HepG2 (cell line): Measurements from ENCODE around the gene ACOXL. TPM values are rescaled to one million over a fixed set of nuclear protein-coding genes. Genes with fewer than 3 reads are reported as not detected.

Source experiments
- ATAC-seq: fragments of 200-7000 bp; cut with Tn5 transposase; 3 replicates; pipeline ENCODE4 v1.9.1; 2020; ENCODE audit warnings: mild to moderate bottlenecking, moderate library complexity
- BruUV-seq: library from RNA; stranded (reverse); fragments of 400-500 nt; replicated peaks from 2 replicates; lab custom pipeline; 2021; lab: Mats Ljungman, UMichigan
- CTCF ChIA-PET: fragments of 300-600 bp; formaldehyde crosslinking; extraction: SDS; loops from one replicate; lab custom pipeline; 2021; ENCODE audit warnings: low total read pairs, inconsistent platforms, low intra/inter-chr PET ratio; lab: Yijun Ruan, JAX
- POLR2A ChIA-PET: fragments of 350-600 bp; sonication (Branson Sonifier 250); formaldehyde crosslinking; loops from one replicate; lab custom pipeline; 2020; ENCODE audit warnings: antibody characterized with exemption, inconsistent platforms; lab: Yijun Ruan, JAX
- DNase-seq: peaks from one replicate; pipeline ENCODE4 v3.0.0-alpha.2; 2015; ENCODE audit warnings: low spot score
- FAIRE-seq: peaks from 3 replicates; lab custom pipeline; 2011; peaks lifted over from hg19 to GRCh38; lab: Jason Lieb, UNC
- H2AFZ ChIP-seq: one replicate; pipeline ENCODE4 v1.6.1; 2011; ENCODE audit warnings: low read length, inconsistent platforms
- H3K27ac ChIP-seq: fragments of 300-600 bp; 3 replicates; pipeline ENCODE4 v1.8.0; 2011; ENCODE audit warnings: mixed run types, mild to moderate bottlenecking, mixed read lengths, low read length, inconsistent platforms; ENCODE audit not compliant: insufficient read depth; ENCODE audit errors: extremely low read length
- H3K27me3 ChIP-seq, 2 experiments: fragments of 200-600 bp in 1 of 2; 2 replicates in 1 of 2; 3 replicates in 1 of 2; pipeline versions ENCODE4 v1.6.0 to v1.8.0; 2011; ENCODE audit warnings: low read length in 2 of 2, mild to moderate bottlenecking in 2 of 2, moderate library complexity in 2 of 2, inconsistent platforms in 1 of 2; ENCODE audit not compliant: insufficient read depth in 2 of 2, control insufficient read depth in 1 of 2
- H3K36me3 ChIP-seq, 2 experiments: fragments of 200-600 bp in 1 of 2; replicated peaks in 1 of 2; 2 replicates in 1 of 2; 3 replicates in 1 of 2; pipeline versions ENCODE4 v1.5.1 to v1.8.0; 2011; ENCODE audit warnings: low read length in 2 of 2, inconsistent platforms in 1 of 2; ENCODE audit not compliant: insufficient read depth in 2 of 2, control insufficient read depth in 1 of 2
- H3K4me1 ChIP-seq: 2 replicates; pipeline ENCODE4 v1.5.1; 2012; ENCODE audit warnings: low read length, inconsistent platforms; ENCODE audit not compliant: insufficient read depth
- H3K4me2 ChIP-seq: 2 replicates; pipeline ENCODE4 v1.6.0; 2011; ENCODE audit warnings: low read depth, low read length, inconsistent platforms
- H3K4me3 ChIP-seq, 3 experiments: fragments of 200-600 bp in 1 of 3; sonication (generic), shearing (Covaris generic) in 1 of 3; replicated peaks in 1 of 3; 2 replicates each; pipeline ENCODE4 v1.5.1; 2011 to 2016; ENCODE audit warnings: low read length in 3 of 3, inconsistent platforms in 2 of 3, low read depth in 2 of 3, mild to moderate bottlenecking in 2 of 3, control low read depth in 1 of 3, mixed read lengths in 1 of 3; ENCODE audit not compliant: insufficient read depth in 1 of 3
- H3K79me2 ChIP-seq: one replicate; pipeline ENCODE4 v1.6.1; 2011; ENCODE audit warnings: low read length, inconsistent platforms; ENCODE audit not compliant: insufficient read depth
- H3K9ac ChIP-seq: 2 replicates; pipeline ENCODE4 v1.6.0; 2011; ENCODE audit warnings: mild to moderate bottlenecking, low read depth, low read length, inconsistent platforms; ENCODE audit not compliant: insufficient read depth
- H3K9me3 ChIP-seq: 2 replicates; pipeline ENCODE4 v1.5.1; 2012; ENCODE audit warnings: mild to moderate bottlenecking, low read length
- H4K20me1 ChIP-seq: 2 replicates; pipeline ENCODE4 v1.6.0; 2011; ENCODE audit warnings: inconsistent platforms, mild to moderate bottlenecking, low read length, moderate library complexity; ENCODE audit not compliant: insufficient read depth
- CBX2 ChIP-seq, 2 experiments: fragments of 200-600 bp in 1 of 2; sonication (generic); formaldehyde crosslinking in 1 of 2; IDR thresholded peaks; 2 replicates each; pipeline versions ENCODE4 v1.7.0 to v1.8.1; 2018 to 2022; ENCODE audit warnings: low read depth in 2 of 2, low read length in 1 of 2, mild to moderate bottlenecking in 1 of 2, missing genetic modification reagents in 1 of 2
- FOSL2 ChIP-seq: sonication (generic); formaldehyde crosslinking; IDR thresholded peaks from 2 replicates; pipeline ENCODE4 v1.4.0; 2020; ENCODE audit warnings: missing genetic modification reagents
- FOXA3 ChIP-seq: IDR thresholded peaks from 2 replicates; pipeline ENCODE4 v1.6.1; 2016; ENCODE audit warnings: missing genetic modification reagents, missing compliant biosample characterization
- GATAD2A ChIP-seq: IDR thresholded peaks from 2 replicates; pipeline ENCODE4 v1.6.1; 2016
- PITX1 ChIP-seq: sonication (generic); formaldehyde crosslinking; IDR thresholded peaks from 2 replicates; pipeline ENCODE4 v1.5.1; 2020; ENCODE audit warnings: mild to moderate bottlenecking, missing genetic modification reagents
- SIN3A ChIP-seq: IDR thresholded peaks from 2 replicates; pipeline ENCODE4 v1.6.1; 2011; ENCODE audit warnings: low read depth, mild to moderate bottlenecking, control low read depth, low read length, borderline replicate concordance
- SIN3B ChIP-seq: fragments of 150-350 bp; IDR thresholded peaks from 2 replicates; pipeline ENCODE4 v1.6.1; 2014; ENCODE audit warnings: low read length
- TCF7 ChIP-seq: sonication (generic); IDR thresholded peaks from 2 replicates; pipeline ENCODE4 v1.6.1; 2016; ENCODE audit warnings: antibody characterized with exemption, low read depth
- TMF1 ChIP-seq: sonication (generic); formaldehyde crosslinking; IDR thresholded peaks from 2 replicates; pipeline ENCODE4 v1.8.1; 2022; ENCODE audit warnings: low read depth, missing genetic modification reagents
- ZNF160 ChIP-seq: sonication (generic); formaldehyde crosslinking; IDR thresholded peaks from 2 replicates; pipeline ENCODE4 v1.8.0; 2022; ENCODE audit warnings: mild to moderate bottlenecking, inconsistent platforms, missing genetic modification reagents
- ZNF546 ChIP-seq: sonication (generic); formaldehyde crosslinking; conservative IDR thresholded peaks from 2 replicates; pipeline ENCODE4 v1.8.1; 2023; ENCODE audit warnings: mild to moderate bottlenecking, missing genetic modification reagents
- WGBS: methylation state at CpG from one replicate; pipeline ENCODE4 v1.1.6; 2017; ENCODE audit warnings: low lambda C conversion rate; 5-methylcytosine and 5-hydroxymethylcytosine counted together
- in situ Hi-C: cut with HindIII; loops from 2 replicates; pipeline ENCODE4 v1.10.0; 2017; ENCODE audit warnings: low pct_unique_long_range_greater_than_20kb; ENCODE audit not compliant: extremely low pct_ligation_motif_present
- intact Hi-C: fragments of 100-400 bp; cut with micrococcal nuclease; formaldehyde crosslinking; loops from one replicate; pipeline ENCODE4 v1.10.0; 2022; ENCODE audit not compliant: unreplicated experiment
- polyA plus RNA-seq, 8 experiments: library from polyadenylated mRNA; depleted of rRNA in 3 of 8; stranded (reverse) in 7 of 8; unstranded in 1 of 8; fragments of >200 nt; fragmentation: Illumina TruSeq in 4 of 8; extraction: Trizol in 4 of 8; gene quantifications; 2 replicates each; pipeline versions ENCODE4 v1.2.1 to v1.2.3, GENCODE V29; 2011 to 2016; ENCODE audit warnings: low read depth in 4 of 8, missing spikeins in 1 of 8, mixed read lengths in 1 of 8; ENCODE audit not compliant: insufficient read depth in 1 of 8
- total RNA-seq, 5 experiments: library from RNA; depleted of rRNA; stranded (reverse); fragments of >200 nt; fragmentation: Illumina TruSeq; extraction: Trizol; gene quantifications; 2 replicates each; pipeline ENCODE4 v1.2.3, GENCODE V29; 2016; ENCODE audit warnings: low read depth in 1 of 5
- TF ChIP-seq, protein P1 (sequence below): IDR thresholded peaks from 2 replicates; pipeline ENCODE4 v1.4.0; 2020; ENCODE audit warnings: mild to moderate bottlenecking, missing genetic modification reagents
- TF ChIP-seq, protein P2 (sequence below): IDR thresholded peaks from 2 replicates; pipeline ENCODE4 v1.6.1; 2016; ENCODE audit warnings: missing genetic modification reagents, missing compliant biosample characterization
- TF ChIP-seq, protein P3 (sequence below): sonication (generic); formaldehyde crosslinking; IDR thresholded peaks from 2 replicates; pipeline ENCODE4 v1.5.0; 2020; ENCODE audit warnings: mild to moderate bottlenecking, missing genetic modification reagents, moderate library complexity

The ACOXL gene
- total and polyA plus RNA-seq, 2 of the 13 experiments (the other 11 are each of a cell fraction or from before 2014, with no cell fraction given) = not detected

DNA sequence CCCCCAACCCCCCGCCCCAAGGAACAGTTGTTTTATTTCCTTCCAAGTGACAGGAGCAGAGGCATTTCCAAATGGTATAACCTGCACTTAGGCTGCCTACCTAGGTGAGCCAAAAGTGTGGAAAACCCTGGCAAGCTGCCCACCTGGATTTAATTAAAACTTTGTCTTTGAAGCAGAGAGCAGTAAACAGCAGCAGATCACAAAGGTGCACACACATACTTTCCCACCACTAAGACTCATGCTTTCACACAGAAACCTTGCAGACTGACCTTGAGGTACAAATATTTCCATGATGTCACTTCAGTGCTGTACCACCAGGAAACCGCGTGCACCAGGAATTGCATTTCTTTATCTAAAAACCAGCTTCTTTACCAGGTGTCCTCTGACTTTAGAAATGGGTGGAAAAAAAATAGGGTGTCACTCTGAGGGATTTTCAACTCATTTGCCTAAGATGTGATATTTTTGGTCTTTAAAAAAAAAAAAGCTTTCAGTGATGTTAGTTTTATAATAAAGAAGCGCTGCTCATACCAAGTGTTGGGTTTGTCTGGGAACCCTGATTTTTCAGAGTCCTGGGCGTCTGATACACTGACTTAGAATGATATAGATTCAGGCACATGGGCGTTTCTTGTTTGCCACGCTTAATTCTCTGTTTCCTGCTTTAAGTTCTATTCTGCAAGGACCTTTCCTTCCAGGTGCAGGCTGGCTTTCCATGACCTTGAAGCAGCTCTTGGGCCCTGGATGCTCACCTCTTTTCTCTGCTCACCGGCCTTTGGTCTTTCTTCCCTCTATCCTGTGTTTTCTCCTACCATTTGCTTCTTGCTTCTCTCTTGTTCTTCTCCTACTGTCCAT lies 317.6 kb downstream of the ACOXL start (continued):
- TF ChIP-seq, protein P1, sequence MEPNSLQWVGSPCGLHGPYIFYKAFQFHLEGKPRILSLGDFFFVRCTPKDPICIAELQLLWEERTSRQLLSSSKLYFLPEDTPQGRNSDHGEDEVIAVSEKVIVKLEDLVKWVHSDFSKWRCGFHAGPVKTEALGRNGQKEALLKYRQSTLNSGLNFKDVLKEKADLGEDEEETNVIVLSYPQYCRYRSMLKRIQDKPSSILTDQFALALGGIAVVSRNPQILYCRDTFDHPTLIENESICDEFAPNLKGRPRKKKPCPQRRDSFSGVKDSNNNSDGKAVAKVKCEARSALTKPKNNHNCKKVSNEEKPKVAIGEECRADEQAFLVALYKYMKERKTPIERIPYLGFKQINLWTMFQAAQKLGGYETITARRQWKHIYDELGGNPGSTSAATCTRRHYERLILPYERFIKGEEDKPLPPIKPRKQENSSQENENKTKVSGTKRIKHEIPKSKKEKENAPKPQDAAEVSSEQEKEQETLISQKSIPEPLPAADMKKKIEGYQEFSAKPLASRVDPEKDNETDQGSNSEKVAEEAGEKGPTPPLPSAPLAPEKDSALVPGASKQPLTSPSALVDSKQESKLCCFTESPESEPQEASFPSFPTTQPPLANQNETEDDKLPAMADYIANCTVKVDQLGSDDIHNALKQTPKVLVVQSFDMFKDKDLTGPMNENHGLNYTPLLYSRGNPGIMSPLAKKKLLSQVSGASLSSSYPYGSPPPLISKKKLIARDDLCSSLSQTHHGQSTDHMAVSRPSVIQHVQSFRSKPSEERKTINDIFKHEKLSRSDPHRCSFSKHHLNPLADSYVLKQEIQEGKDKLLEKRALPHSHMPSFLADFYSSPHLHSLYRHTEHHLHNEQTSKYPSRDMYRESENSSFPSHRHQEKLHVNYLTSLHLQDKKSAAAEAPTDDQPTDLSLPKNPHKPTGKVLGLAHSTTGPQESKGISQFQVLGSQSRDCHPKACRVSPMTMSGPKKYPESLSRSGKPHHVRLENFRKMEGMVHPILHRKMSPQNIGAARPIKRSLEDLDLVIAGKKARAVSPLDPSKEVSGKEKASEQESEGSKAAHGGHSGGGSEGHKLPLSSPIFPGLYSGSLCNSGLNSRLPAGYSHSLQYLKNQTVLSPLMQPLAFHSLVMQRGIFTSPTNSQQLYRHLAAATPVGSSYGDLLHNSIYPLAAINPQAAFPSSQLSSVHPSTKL (CRISPR knock-in tag) = peak; percentile 61
- peak; percentile 64 for TF ChIP-seq GATAD2A (CRISPR knock-in tag)

DNA sequence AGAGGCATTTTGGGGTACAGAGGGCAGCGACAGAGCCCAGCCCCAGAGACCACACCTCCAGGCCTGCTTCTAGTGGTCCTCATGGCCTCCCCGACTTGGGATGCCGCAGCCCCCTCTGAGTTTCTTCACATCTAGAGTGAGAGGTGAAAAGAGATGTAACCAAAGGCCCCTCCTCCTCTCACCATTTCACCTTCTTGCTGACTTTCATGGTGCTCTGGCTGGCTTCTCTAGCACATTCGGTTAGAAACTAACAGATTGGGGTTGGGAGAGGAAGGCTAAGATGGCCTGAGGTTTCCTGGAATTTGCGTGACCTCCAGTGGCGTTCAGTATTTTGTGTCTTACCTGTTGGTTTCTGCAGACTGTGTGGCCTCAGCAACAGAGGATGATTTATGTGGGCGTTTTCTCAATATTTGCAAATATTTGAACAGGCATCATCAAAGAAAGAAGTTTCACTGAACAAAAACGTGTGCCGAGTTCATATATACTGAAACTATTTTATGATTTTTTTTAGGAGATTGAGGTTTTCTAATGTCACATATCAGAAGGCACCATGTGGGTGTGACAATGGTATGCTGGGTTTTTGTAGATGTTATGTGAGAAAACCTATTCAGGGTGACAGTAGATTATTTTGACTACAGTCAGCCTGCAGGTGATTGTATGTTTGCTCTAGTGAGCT lies 318.5 kb downstream of the ACOXL start:
- BruUV-seq = no TSS peak
- H4K20me1 ChIP-seq = no peaks in the 10 kb centered on the region
- peak; percentile 46 for FAIRE-seq
- peaks cover 5 to 17% of the 10 kb centered on the region in 2 experiments; a peak in 4 of 5 replicates for H3K27me3 ChIP-seq
- no peak overlapping the region for H2AFZ ChIP-seq
- no peak; the same call in 2 of the 3 replicates for ATAC-seq
- WGBS = 27% methylated on average over 9 of the region's 9 CpGs
- no peak overlapping the region for H3K27ac ChIP-seq
- H3K9me3 ChIP-seq = no peaks in the 10 kb centered on the region
- POLR2A ChIA-PET = no interaction called here
- no peaks in the 10 kb centered on the region for H3K79me2 ChIP-seq
- no peak overlapping the region for H3K4me2 ChIP-seq
- DNase-seq = peak; percentile 42
- in situ Hi-C loops (no loop called here), intact Hi-C loops (no loop called here)
- peaks cover 23% of the 10 kb centered on the region for H3K4me1 ChIP-seq
- H3K9ac ChIP-seq = no peak overlapping the region
- CTCF ChIA-PET = no interaction called here
- no peaks in the 10 kb centered on the region for H3K36me3 ChIP-seq
- no peak overlapping the region for H3K4me3 ChIP-seq
- TF ChIP-seq, protein P2, sequence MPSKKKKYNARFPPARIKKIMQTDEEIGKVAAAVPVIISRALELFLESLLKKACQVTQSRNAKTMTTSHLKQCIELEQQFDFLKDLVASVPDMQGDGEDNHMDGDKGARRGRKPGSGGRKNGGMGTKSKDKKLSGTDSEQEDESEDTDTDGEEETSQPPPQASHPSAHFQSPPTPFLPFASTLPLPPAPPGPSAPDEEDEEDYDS (CRISPR knock-in tag) = no peak
- no peak for TF ChIP-seq ZNF546
- TF ChIP-seq CBX2 (IDR thresholded peaks at IDR 0.05; ENCODE audit: low read depth, low read length) = no peak
- no peak for TF ChIP-seq CBX2 (CRISPR knock-in tag; IDR thresholded peaks at IDR 0.05; ENCODE audit: low read depth)
- peak; percentile 15; the same call in 1 of the 2 replicates for TF ChIP-seq FOXA3 (CRISPR knock-in tag)
- TF ChIP-seq SIN3B = no peak
- TF ChIP-seq PITX1 (CRISPR knock-in tag) = no peak
- TF ChIP-seq, protein P3, sequence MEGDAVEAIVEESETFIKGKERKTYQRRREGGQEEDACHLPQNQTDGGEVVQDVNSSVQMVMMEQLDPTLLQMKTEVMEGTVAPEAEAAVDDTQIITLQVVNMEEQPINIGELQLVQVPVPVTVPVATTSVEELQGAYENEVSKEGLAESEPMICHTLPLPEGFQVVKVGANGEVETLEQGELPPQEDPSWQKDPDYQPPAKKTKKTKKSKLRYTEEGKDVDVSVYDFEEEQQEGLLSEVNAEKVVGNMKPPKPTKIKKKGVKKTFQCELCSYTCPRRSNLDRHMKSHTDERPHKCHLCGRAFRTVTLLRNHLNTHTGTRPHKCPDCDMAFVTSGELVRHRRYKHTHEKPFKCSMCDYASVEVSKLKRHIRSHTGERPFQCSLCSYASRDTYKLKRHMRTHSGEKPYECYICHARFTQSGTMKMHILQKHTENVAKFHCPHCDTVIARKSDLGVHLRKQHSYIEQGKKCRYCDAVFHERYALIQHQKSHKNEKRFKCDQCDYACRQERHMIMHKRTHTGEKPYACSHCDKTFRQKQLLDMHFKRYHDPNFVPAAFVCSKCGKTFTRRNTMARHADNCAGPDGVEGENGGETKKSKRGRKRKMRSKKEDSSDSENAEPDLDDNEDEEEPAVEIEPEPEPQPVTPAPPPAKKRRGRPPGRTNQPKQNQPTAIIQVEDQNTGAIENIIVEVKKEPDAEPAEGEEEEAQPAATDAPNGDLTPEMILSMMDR (CRISPR knock-in tag) = peak; percentile 46
- no peak for TF ChIP-seq ZNF160
- 0 out of 2 replicates have a peak, but pooled peaks have one; percentile 26 for TF ChIP-seq FOSL2 (CRISPR knock-in tag)
- no peak for TF ChIP-seq TMF1 (CRISPR knock-in tag)
- TF ChIP-seq SIN3A = no peak
- TF ChIP-seq TCF7 = 0 out of 2 replicates have a peak, but pooled peaks have one; percentile 31
